ENCODE measurements around the gene OR51B5. TPM values are rescaled to one million over a fixed set of nuclear protein-coding genes. Genes with fewer than 3 reads are reported as not detected.

The OR51B5 gene
- total and polyA plus RNA-seq, 2 of the 13 experiments (the other 11 are each of a cell fraction or from before 2014, with no cell fraction given): 0.16 to 0.18 TPM

- 0 out of 5 replicates have a peak, but pooled peaks cover 0 to 6% of the 10 kb centered on the region in 2 experiments for H3K27me3 ChIP-seq (ENCODE audit: control insufficient read depth in 1 of 2, insufficient read depth in 2 of 2, low read length in 2 of 2)
- H4K20me1 ChIP-seq (ENCODE audit: insufficient read depth, low read length): no peaks in the 10 kb centered on the region
- WGBS (ENCODE audit: low lambda C conversion rate): 0% methylated on average over 1 of the region's 1 CpG
- no peak within 1 kb of the TSS for H3K4me3 ChIP-seq (replicated peaks in 1 of 3; ENCODE audit: insufficient read depth in 1 of 3, low read depth in 2 of 3, low read length in 3 of 3)
- H3K9me3 ChIP-seq (ENCODE audit: low read length): no peaks in the 10 kb centered on the region
- H3K4me2 ChIP-seq (ENCODE audit: low read depth, low read length): no peak within 1 kb of the TSS
- H3K36me3 ChIP-seq (replicated peaks in 1 of 2; ENCODE audit: control insufficient read depth in 1 of 2, insufficient read depth in 2 of 2, low read length in 2 of 2): no peaks in the 10 kb centered on the region
- no peak for TF ChIP-seq KIAA2018 (CRISPR knock-in tag; IDR thresholded peaks at IDR 0.05; ENCODE audit: borderline replicate concordance)
- no peaks in the 10 kb centered on the region for H3K4me1 ChIP-seq (ENCODE audit: insufficient read depth, low read length)
- DNase-seq (ENCODE audit: low spot score): no peak
- ATAC-seq: no peak
- FAIRE-seq: no peak
- no peak within 1 kb of the TSS for H2AFZ ChIP-seq (ENCODE audit: low read length)
- POLR2A ChIA-PET: no interaction called here
- CTCF ChIA-PET (ENCODE audit: low intra/inter-chr PET ratio, low total read pairs): no interaction called here
- in situ Hi-C loops (cut with HindIII; ENCODE audit: extremely low pct_ligation_motif_present, low pct_unique_long_range_greater_than_20kb): no loop called here
- intact Hi-C loops (cut with micrococcal nuclease; ENCODE audit: unreplicated experiment): no loop called here
- no TSS peak for BruUV-seq (replicated peaks)
- no peak within 1 kb of the TSS for H3K27ac ChIP-seq (ENCODE audit: extremely low read length, insufficient read depth, low read length)
- H3K79me2 ChIP-seq (ENCODE audit: insufficient read depth, low read length): no peaks in the 10 kb centered on the region
- H3K9ac ChIP-seq (ENCODE audit: insufficient read depth, low read depth, low read length): no peak within 1 kb of the TSS
These were observed 7.9 kb upstream of the OR51B5 start, which contains the start of gene OR51B6 for GRCh38 chr11:5351208-5351607. Gene OR51B6 (plus strand): TSS chr11:5351508. CDS start chr11:5351508, 0 bp downstream.

Data from HepG2 (cell line).